ENCODE measurements around the gene ARHGAP26. TPM values are rescaled to one million over a fixed set of nuclear protein-coding genes. Genes with fewer than 3 reads are reported as not detected.

The ARHGAP26 gene
- total and polyA plus RNA-seq, 7 experiments from 2014 or later = 10.5 to 123 (median 22.7) TPM

GRCh38 chr5:142839711-142840346 is 69.7 kb downstream of the ARHGAP26 start:
- Histone ChIP-seq H3K9me3 (ENCODE audit: control insufficient read depth in 2 of 3, low read length in 3 of 3) (no peaks in the 10 kb centered on the region), H3K4me1 (ENCODE audit: control insufficient read depth in 2 of 2, insufficient read depth in 2 of 2, low read length in 2 of 2) (peaks cover 0 to 9% of the 10 kb centered on the region in 2 donors), H3K27ac (ENCODE audit: low read depth, low read length) (no peak overlapping the region), H3K36me3 (ENCODE audit: control insufficient read depth in 2 of 3, insufficient read depth in 3 of 3, low read length in 3 of 3) (no peaks in the 10 kb centered on the region), H3K27me3 (ENCODE audit: control insufficient read depth in 2 of 2, insufficient read depth in 2 of 2, low read length in 2 of 2) (no peaks in the 10 kb centered on the region), H3K4me3 (ENCODE audit: low read length) (no peak overlapping the region)
- Mint-ChIP-seq H3K4me3 (no peak overlapping the region), H3K27me3 (peaks cover 0 to 2% (median 0%) of the 10 kb centered on the region in 5 donors), H3K4me1 (peaks cover 8 to 58% (median 37%) of the 10 kb centered on the region in 7 donors), H3K27ac (no peak overlapping the region), H3K36me3 (peaks cover 0 to 3% (median 0%) of the 10 kb centered on the region in 5 donors), H3K9me3 (no peaks in the 10 kb centered on the region)
- intact Hi-C loops (cut with micrococcal nuclease) = no loop called here
- CTCF ChIA-PET = no interaction called here
- DNase-seq (no peak), ATAC-seq (no peak)
- POLR2A ChIA-PET = no interaction called here

DNA sequence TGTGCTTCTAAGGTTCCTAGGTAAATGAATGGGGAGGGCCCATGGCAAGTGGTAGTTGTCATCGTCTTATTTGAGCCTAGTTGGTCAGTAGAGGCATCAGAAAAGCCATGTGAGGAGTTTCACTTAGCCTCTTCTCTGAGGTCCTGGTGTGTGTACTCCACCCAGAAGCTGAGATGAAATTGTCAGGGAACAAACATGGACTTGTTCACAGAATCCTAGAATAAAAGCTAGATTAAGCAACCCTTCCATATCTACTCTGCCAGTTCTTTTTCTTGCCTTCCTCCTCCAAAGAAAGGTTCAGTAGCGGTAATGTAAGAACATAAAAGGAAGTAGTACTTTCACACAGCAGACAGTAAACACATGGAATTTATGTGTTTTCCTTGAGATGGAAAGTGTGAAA is 70.4 kb downstream of the ARHGAP26 start:
- intact Hi-C loops (cut with micrococcal nuclease) = no loop called here
- Mint-ChIP-seq H3K4me1 (peaks cover 15 to 64% (median 43%) of the 10 kb centered on the region in 7 donors), H3K27ac (no peak overlapping the region), H3K27me3 (peaks cover 0 to 2% (median 0%) of the 10 kb centered on the region in 5 donors), H3K4me3 (no peak overlapping the region), H3K9me3 (no peaks in the 10 kb centered on the region), H3K36me3 (peaks cover 0 to 3% (median 0%) of the 10 kb centered on the region in 5 donors)
- Histone ChIP-seq H3K4me3 (ENCODE audit: low read length) (no peak overlapping the region), H3K36me3 (ENCODE audit: control insufficient read depth in 2 of 3, insufficient read depth in 3 of 3, low read length in 3 of 3) (no peaks in the 10 kb centered on the region), H3K27ac (ENCODE audit: low read depth, low read length) (no peak overlapping the region), H3K9me3 (ENCODE audit: control insufficient read depth in 2 of 3, low read length in 3 of 3) (no peaks in the 10 kb centered on the region), H3K4me1 (ENCODE audit: control insufficient read depth in 2 of 2, insufficient read depth in 2 of 2, low read length in 2 of 2) (peaks cover 7 to 10% of the 10 kb centered on the region in 2 donors), H3K27me3 (ENCODE audit: control insufficient read depth in 2 of 2, insufficient read depth in 2 of 2, low read length in 2 of 2) (no peaks in the 10 kb centered on the region)
- DNase-seq (no peak), ATAC-seq (no peak)
- ChIA-PET CTCF (no interaction called here), POLR2A (interaction anchor here (0.6 kb wide), 1 partner anchor 26 kb away, joined by 3 read pairs; no protein-coding TSS in a partner anchor)

GRCh38 chr5:142841511-142842265 is 71.5 kb downstream of the ARHGAP26 start:
- Mint-ChIP-seq H3K36me3 (peaks cover 0 to 3% (median 0%) of the 10 kb centered on the region in 5 donors), H3K4me3 (no peak overlapping the region), H3K27me3 (peaks cover 0 to 2% (median 0%) of the 10 kb centered on the region in 5 donors), H3K9me3 (no peaks in the 10 kb centered on the region), H3K4me1 (peaks cover 26 to 66% (median 48%) of the 10 kb centered on the region in 7 donors), H3K27ac (peak overlapping the region in 2 of 9 donors; percentile 45 to 72)
- POLR2A ChIA-PET = no interaction called here
- Histone ChIP-seq H3K36me3 (ENCODE audit: control insufficient read depth in 2 of 3, insufficient read depth in 3 of 3, low read length in 3 of 3) (no peaks in the 10 kb centered on the region), H3K9me3 (ENCODE audit: control insufficient read depth in 2 of 3, low read length in 3 of 3) (no peaks in the 10 kb centered on the region), H3K27ac (ENCODE audit: low read depth, low read length) (no peak overlapping the region), H3K27me3 (ENCODE audit: control insufficient read depth in 2 of 2, insufficient read depth in 2 of 2, low read length in 2 of 2) (no peaks in the 10 kb centered on the region), H3K4me3 (ENCODE audit: low read length) (no peak overlapping the region), H3K4me1 (ENCODE audit: control insufficient read depth in 2 of 2, insufficient read depth in 2 of 2, low read length in 2 of 2) (peaks cover 11 to 20% of the 10 kb centered on the region in 2 donors)
- ATAC-seq (no peak), DNase-seq (no peak)
- intact Hi-C loops (cut with micrococcal nuclease) = no loop called here
- CTCF ChIA-PET = no interaction called here

GRCh38 chr5:142842994-142843905 is 73.1 kb downstream of the ARHGAP26 start:
- Mint-ChIP-seq H3K4me1 (peaks cover 26 to 71% (median 52%) of the 10 kb centered on the region in 7 donors), H3K27ac (peak overlapping the region in 3 of 9 donors; percentile 28 to 72 (median 43)), H3K4me3 (no peak overlapping the region), H3K36me3 (peaks cover 0 to 3% (median 0%) of the 10 kb centered on the region in 5 donors), H3K9me3 (no peaks in the 10 kb centered on the region), H3K27me3 (peaks cover 0 to 2% (median 0%) of the 10 kb centered on the region in 5 donors)
- no peaks in the 10 kb centered on the region for H3K9me3 ChIP-seq (ENCODE audit: control insufficient read depth in 2 of 3, low read length in 3 of 3)
- H3K36me3 ChIP-seq (ENCODE audit: control insufficient read depth in 2 of 3, insufficient read depth in 3 of 3, low read length in 3 of 3) = no peaks in the 10 kb centered on the region
- no peak overlapping the region for H3K27ac ChIP-seq (ENCODE audit: low read depth, low read length)
- DNase-seq = no peak
- POLR2A ChIA-PET = interaction anchor here (0.8 kb wide), 1 partner anchor 62 kb away, joined by 4 read pairs; no protein-coding TSS in a partner anchor
- intact Hi-C loops (cut with micrococcal nuclease) = no loop called here
- CTCF ChIA-PET = interaction anchor here (0.7 kb wide), 1 partner anchor 39 kb away, joined by 3 read pairs; no protein-coding TSS in a partner anchor
- ATAC-seq = no peak
- peaks cover 11 to 27% of the 10 kb centered on the region in 2 donors for H3K4me1 ChIP-seq (ENCODE audit: control insufficient read depth in 2 of 2, insufficient read depth in 2 of 2, low read length in 2 of 2)
- no peaks in the 10 kb centered on the region for H3K27me3 ChIP-seq (ENCODE audit: control insufficient read depth in 2 of 2, insufficient read depth in 2 of 2, low read length in 2 of 2)
- H3K4me3 ChIP-seq (ENCODE audit: low read length) = no peak overlapping the region

- no peak for ATAC-seq
- Mint-ChIP-seq H3K4me3 (peak overlapping the region in 8 of 10 donors; percentile 35 to 56 (median 51)), H3K27ac (peak overlapping the region; percentile 34 to 87 (median 63)), H3K4me1 (peaks cover 27 to 84% (median 63%) of the 10 kb centered on the region in 7 donors), H3K27me3 (peaks cover 0 to 2% (median 0%) of the 10 kb centered on the region in 5 donors), H3K36me3 (peaks cover 0 to 3% (median 0%) of the 10 kb centered on the region in 5 donors), H3K9me3 (no peaks in the 10 kb centered on the region)
- Histone ChIP-seq H3K36me3 (ENCODE audit: control insufficient read depth in 2 of 3, insufficient read depth in 3 of 3, low read length in 3 of 3) (no peaks in the 10 kb centered on the region), H3K4me3 (ENCODE audit: low read length) (no peak overlapping the region), H3K27me3 (ENCODE audit: control insufficient read depth in 2 of 2, insufficient read depth in 2 of 2, low read length in 2 of 2) (no peaks in the 10 kb centered on the region), H3K27ac (ENCODE audit: low read depth, low read length) (no peak overlapping the region), H3K9me3 (ENCODE audit: control insufficient read depth in 2 of 3, low read length in 3 of 3) (no peaks in the 10 kb centered on the region), H3K4me1 (ENCODE audit: control insufficient read depth in 2 of 2, insufficient read depth in 2 of 2, low read length in 2 of 2) (peaks cover 11 to 42% of the 10 kb centered on the region in 2 donors)
- POLR2A ChIA-PET = interaction anchor here (0.7 kb wide), 2 partner anchors 80 to 1426 kb away, joined by 3 read pairs; no protein-coding TSS in a partner anchor
- no peak for DNase-seq
- CTCF ChIA-PET = interaction anchor here (1.1 to 1.4 kb wide), 2 partner anchors 22 to 37 kb away, joined by 3 to 6 read pairs; no protein-coding TSS in a partner anchor
- intact Hi-C loops (cut with micrococcal nuclease) = loop anchor here in 1 of 2 donors (5.0 kb wide), 1 partner anchor 73 kb away; the partner anchor contains the start of gene ARHGAP26
Observed at GRCh38 chr5:142844866-142845265, 74.7 kb downstream of the ARHGAP26 start.

Data from naive thymus-derived CD4-positive, alpha-beta T cell (primary cell).